GM19395 (cell line): ENCODE data around the gene NR3C2.

Experiments
- ATAC-seq: cut with Tn5 transposase; IDR thresholded peaks from one replicate; pipeline ENCODE4 v1.9.1; 2021; ENCODE audit warnings: mild to moderate bottlenecking, moderate library complexity; ENCODE audit not compliant: unreplicated experiment

NR3C2 gene

DNA sequence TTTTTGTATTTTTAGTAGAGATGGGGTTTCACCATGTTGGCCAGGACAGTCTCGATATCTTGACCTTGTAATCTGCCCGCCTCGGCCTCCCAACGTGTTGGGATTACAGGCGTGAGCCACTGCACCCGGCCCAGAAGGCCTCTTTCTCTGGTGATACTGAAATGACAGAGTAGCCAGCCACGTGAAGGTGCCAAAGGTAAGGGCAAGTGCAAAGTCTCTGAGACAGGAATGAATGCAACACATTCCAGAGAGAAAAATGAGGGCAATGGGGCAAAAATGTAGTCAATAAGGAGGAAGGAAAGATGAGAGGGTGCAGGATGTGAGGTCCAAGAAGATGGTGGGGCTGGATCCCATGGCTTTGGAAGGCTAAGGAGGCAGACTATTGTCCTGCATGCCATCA lies 176.0 kb downstream of the NR3C2 start:
- ATAC-seq: no peak

DNA sequence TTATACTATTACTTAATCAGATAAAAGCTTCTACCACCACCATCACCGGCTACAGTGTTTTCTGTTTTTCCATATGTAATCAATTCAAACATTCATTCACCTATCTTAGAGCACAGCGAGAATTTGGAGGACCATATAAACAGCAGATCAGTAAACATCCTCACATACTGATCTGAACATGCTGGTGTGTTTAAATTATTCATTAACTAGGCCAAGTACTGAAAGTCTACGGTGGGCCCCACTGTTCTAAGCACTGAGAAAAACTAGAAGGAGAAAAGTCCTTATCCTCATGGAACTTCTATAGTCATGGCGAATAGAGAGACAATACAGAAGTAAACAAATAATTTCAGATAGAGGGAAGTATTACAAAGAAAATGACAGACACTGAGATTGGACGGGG lies 176.6 kb downstream of the NR3C2 start:
- no peak for ATAC-seq

DNA sequence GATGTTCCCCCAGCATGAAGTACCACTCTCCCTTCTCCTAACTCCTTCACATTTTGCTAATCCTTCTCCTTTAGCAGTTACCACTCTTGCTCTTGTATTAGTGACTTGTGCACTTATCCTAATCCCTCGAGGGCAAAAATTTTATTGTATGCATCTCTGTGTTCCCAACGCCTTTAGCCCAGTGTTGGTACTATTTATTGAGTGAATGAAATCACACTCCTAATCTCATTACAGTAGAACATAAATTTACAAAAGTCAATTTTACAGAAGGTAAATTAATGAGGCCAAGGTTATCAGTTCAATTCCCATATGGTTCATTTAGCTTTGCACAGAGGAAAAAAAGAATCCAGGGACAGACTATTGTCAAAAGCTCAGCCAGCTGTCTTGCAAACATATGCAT lies 178.4 kb downstream of the NR3C2 start:
- no peak for ATAC-seq

DNA sequence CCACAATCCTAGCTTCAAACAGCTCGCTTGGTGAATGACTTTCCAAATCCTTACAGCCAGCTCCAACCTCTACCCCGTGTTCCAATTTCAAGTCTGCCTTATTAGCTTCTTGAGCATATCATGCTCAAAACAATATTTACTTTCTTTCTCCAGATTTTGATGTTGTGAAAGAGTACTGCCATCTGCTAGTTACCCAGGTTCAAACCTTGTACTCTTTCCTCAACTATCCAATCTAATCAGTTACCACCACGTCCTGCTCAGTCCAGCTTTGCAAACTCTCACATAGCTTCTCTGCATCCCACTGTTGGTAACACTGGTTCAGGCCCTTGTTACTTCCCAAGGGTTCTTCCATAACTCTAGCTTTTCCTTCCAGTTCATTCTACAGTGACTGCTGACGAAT lies 179.1 kb downstream of the NR3C2 start:
- no peak for ATAC-seq

DNA sequence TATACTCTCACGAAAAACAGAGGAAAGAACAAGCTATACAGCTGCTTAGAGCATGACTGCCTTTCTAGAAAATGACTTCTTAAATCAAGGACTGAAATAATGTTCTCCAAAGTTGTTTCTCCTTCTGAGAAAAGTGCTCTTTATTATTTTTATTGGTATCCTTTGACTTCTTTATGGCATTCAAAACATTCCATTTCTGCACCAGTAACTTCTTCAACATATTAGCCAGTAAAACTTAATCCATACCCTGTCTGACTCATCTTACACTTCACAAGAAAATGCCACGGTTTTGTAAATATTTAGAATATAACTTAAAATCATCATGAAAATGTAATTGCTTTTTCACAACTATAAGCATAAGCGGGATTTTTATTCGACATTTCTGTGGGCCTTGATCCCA lies 180.4 kb downstream of the NR3C2 start:
- no peak for ATAC-seq

GRCh38 chr4:148259841-148260240 lies 182.4 kb downstream of the NR3C2 start:
- no peak for ATAC-seq

DNA sequence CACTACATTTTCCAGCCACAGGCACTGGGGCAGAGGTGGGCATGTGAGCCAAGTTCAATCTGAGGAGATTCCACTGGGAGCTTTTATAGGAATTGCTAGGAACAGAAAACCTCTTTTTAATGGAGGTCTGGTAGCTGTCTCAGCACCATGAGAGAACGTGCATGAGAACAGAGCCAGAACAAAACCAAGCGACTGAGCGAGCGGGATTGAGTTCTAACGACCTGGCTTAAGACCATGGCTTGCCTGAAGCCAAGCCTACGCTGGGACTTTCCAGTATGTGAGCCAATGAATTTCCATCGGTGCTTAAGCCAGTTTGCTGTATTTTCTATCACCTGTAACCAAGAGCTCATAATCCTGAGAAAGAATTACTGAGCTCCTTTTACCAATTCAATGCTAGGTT lies 183.7 kb downstream of the NR3C2 start:
- no peak for ATAC-seq

- no peak for ATAC-seq
Observed at GRCh38 chr4:148255344-148255720, 186.9 kb downstream of the NR3C2 start.

- no peak for ATAC-seq
Observed at GRCh38 chr4:148254621-148255343, 187.4 kb downstream of the NR3C2 start.

DNA sequence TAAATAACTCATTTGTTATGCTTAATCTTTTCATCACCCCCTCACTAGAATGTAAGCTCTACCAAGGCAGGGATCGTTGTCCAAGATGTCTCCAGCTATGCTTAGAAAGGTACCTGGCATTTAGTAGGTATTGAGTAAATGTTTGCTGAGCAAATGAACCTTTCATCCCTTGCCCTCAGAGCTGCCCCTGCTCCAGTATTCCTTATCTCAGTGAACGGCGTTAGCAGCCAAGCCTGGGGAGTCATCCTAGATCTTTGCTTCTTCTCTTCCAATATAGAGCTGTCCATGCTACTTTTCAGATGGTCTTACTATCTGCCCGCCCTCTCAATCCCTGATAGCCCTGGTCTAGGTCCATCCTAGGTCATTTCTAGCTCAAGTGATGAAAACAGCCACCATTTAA lies 188.4 kb downstream of the NR3C2 start:
- no peak for ATAC-seq

DNA sequence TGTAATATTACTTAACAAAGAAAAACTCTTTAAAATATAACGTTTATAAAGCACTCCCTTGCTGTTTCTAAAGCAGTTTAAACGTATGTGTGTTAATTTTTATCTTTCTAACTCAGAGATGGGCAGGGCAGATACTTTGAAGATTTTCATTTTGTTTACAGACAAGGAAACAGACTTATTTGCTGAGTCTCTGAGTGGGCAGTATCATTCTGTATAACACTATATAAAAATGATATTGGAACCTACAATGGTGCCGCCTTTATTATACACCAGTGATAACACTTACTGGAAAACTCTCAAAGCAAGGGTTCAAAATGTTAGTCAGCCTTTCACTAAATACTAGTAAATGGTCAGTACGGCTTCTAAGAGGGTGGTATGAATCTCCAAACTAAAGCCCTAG lies 193.4 kb downstream of the NR3C2 start:
- no peak for ATAC-seq

- ATAC-seq: no peak
Observed at GRCh38 chr4:148245015-148245414, 197.2 kb downstream of the NR3C2 start.

- no peak for ATAC-seq
Observed at GRCh38 chr4:148243837-148244236, 198.4 kb downstream of the NR3C2 start.

DNA sequence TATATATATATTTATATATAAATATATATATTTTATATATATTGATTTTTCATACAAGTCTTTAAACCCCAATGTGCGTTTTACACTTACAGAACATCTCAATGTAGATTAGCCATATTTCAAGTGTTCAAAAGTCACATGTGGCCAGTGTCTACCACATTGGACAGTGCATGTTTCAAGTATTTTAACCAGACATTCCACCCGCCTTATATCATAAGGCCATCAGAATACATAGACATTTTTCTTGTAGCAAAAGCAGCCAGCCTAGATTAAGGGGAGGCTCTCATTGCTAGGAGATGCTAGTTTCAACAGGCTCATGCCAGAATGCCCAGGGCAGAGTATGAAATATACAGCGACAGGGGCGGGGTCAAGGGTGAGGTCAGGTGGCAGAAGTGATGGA lies 202.0 kb downstream of the NR3C2 start:
- no peak for ATAC-seq

DNA sequence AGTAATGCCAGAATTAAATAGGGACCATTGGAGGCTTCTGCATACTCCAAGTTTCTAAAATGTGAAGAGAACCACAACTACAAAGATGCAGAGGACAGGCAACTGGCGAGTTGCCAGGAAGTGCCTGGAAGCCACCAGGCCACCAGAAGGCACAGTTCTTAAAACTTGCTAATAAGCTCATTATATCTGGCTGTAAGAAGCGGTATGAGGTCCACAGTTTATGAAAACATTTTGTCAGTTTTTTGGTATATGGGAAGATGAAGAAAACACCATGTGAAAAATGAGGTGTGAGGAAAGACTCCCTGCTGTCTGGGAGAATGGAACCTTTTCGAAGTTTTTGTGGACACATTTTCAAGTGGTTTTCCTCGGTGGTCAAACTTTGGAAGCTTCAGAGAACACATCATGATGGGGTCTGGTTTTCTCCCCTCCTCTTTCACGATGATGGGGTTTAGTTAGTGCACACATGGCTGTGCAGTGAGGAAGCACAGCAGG lies 202.7 kb downstream of the NR3C2 start:
- ATAC-seq: no peak

- no peak for ATAC-seq
Observed at GRCh38 chr4:148238811-148239493, 203.3 kb downstream of the NR3C2 start.

- no peak for ATAC-seq
Observed at GRCh38 chr4:148238086-148238485, 204.1 kb downstream of the NR3C2 start.

- no peak for ATAC-seq
Observed at GRCh38 chr4:148235809-148236208, 206.4 kb downstream of the NR3C2 start.

- ATAC-seq: no peak
Observed at GRCh38 chr4:148229798-148230197, 212.4 kb downstream of the NR3C2 start.

- no peak for ATAC-seq
Observed at GRCh38 chr4:148229028-148229427, 213.2 kb downstream of the NR3C2 start.

GRCh38 chr4:148227147-148227546 lies 215.1 kb downstream of the NR3C2 start:
- ATAC-seq: no peak

DNA sequence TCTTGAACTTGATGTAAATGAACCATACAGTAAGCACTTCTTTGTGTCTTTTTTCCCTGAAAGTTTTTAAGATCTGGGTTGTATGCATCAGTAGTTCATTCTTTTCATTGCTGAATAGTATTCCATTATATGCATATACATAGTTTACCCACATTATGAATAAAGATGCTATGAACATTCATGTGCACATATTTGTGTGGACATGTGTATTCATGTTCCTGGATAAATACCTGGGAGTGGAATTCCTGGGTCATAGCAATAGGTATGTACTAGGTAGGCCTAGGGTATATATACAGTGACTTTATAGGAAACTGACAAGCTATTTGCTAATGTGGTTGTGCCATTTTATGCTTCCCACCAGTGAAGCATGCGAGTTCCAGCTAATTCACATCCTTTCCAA lies 215.9 kb downstream of the NR3C2 start:
- ATAC-seq: no peak

- ATAC-seq: no peak
Observed at GRCh38 chr4:148225639-148226038, 216.6 kb downstream of the NR3C2 start.
